SK-N-SH (cell line): ENCODE data around the gene RPEL1.

ENCODE experiments used
- CTCF ChIP-seq: fragments of 200-600 bp; sonication (generic); IDR thresholded peaks from 2 replicates; pipeline ENCODE4 v1.6.1; 2017; ENCODE audit warnings: antibody characterized with exemption, mild to moderate bottlenecking, moderate library complexity
- GATA2 ChIP-seq: sonication (generic); formaldehyde crosslinking; IDR thresholded peaks from 2 replicates; pipeline ENCODE4 v1.5.0; 2020; ENCODE audit warnings: mild to moderate bottlenecking, missing genetic modification reagents
- JUND ChIP-seq: IDR thresholded peaks from 2 replicates; pipeline ENCODE4 v1.4.0; 2012
- MXI1 ChIP-seq: IDR thresholded peaks from 2 replicates; pipeline ENCODE4 v1.6.1; 2012; ENCODE audit warnings: mild to moderate bottlenecking, low read depth, low read length, improper control_type of control experiment
- REST ChIP-seq: IDR thresholded peaks from 2 replicates; pipeline ENCODE4 v1.6.1; 2012; ENCODE audit warnings: mild to moderate bottlenecking, low read depth, low read length, moderate library complexity

GRCh38 chr10:103278537-103278823 is 32.8 kb downstream of the RPEL1 start:
- no peak for TF ChIP-seq CTCF
- no peak for TF ChIP-seq JUND
- TF ChIP-seq REST: no peak
- no peak for TF ChIP-seq GATA2
- no peak for TF ChIP-seq MXI1
